ENCODE results near the gene STX4. TPM values are rescaled to one million over a fixed set of nuclear protein-coding genes. Genes with fewer than 3 reads are reported as not detected.

STX4 gene
- total RNA-seq, 2 experiments from 2014 or later: 60.0 to 75.6 TPM

- H3K4me1 Mint-ChIP-seq: peaks cover 10% of the 10 kb centered on the region
- CTCF ChIA-PET: interaction anchor here (1.6 kb wide), 1 partner anchor 107 kb away, joined by 3 read pairs; no protein-coding TSS in a partner anchor
- no peak for ATAC-seq
Measured at GRCh38 chr16:31088459-31089183, 55.3 kb downstream of the STX4 start, which contains the start of gene PRSS53. Gene PRSS53 (minus strand): TSS chr16:31088943. CDS start chr16:31088809, 134 bp downstream.

GRCh38 chr16:31089199-31089598 lies 55.8 kb downstream of the STX4 start:
- Mint-ChIP-seq H3K4me3 (no peak overlapping the region), H3K4me1 (peaks cover 13% of the 10 kb centered on the region), H3K27me3 (no peaks in the 10 kb centered on the region), H3K36me3 (peaks cover 6% of the 10 kb centered on the region), H3K27ac (no peak overlapping the region), H3K9me3 (ENCODE audit: low read depth) (no peaks in the 10 kb centered on the region)
- CTCF ChIA-PET: interaction anchor here (1.6 kb wide), 2 partner anchors 14 to 108 kb away, joined by 3 to 4 read pairs; no protein-coding TSS in a partner anchor
- DNase-seq: no peak
- no peak for ATAC-seq

More at GRCh38 chr16:31088459-31089183, 55.3 kb downstream of the STX4 start, which contains the start of gene PRSS53:
- DNase-seq: no peak
- no peak within 1 kb of the TSS for H3K27ac Mint-ChIP-seq
- H3K9me3 Mint-ChIP-seq (ENCODE audit: low read depth): no peaks in the 10 kb centered on the region
- H3K27me3 Mint-ChIP-seq: no peaks in the 10 kb centered on the region
- H3K36me3 Mint-ChIP-seq: peaks cover 6% of the 10 kb centered on the region
- H3K4me3 Mint-ChIP-seq: no peak within 1 kb of the TSS

Other genes starting within 250 kb of the STX4 start
- gene ZNF629, start 246.4 kb upstream of the STX4 start, total RNA-seq: 1 to 10 TPM; 1.6 to 2.5 TPM
- gene BCL7C, start 139.5 kb upstream of the STX4 start, total RNA-seq: 10 to 100 TPM; 25.6 to 26.8 TPM
- under 1 TPM; 0.35 to 0.47 TPM for gene CTF1, start 136.9 kb upstream of the STX4 start, total RNA-seq
- 10 to 100 TPM; 26.1 to 29.2 TPM for gene FBXL19, start 110.0 kb upstream of the STX4 start, total RNA-seq
- gene ORAI3, start 84.5 kb upstream of the STX4 start, total RNA-seq: 10 to 100 TPM; 19.5 to 20.5 TPM
- gene SETD1A, start 75.8 kb upstream of the STX4 start, total RNA-seq: 10 to 100 TPM; 23.9 to 26.4 TPM
- 1 to 10 TPM; 6.6 to 9.7 TPM for gene HSD3B7, start 48.4 kb upstream of the STX4 start, total RNA-seq
- 1 to 10 TPM; 3.5 to 3.6 TPM for gene STX1B, start 22.9 kb upstream of the STX4 start, total RNA-seq
- gene ZNF668, start 40.7 kb downstream of the STX4 start, total RNA-seq: 10 to 100 TPM; 18.0 to 20.5 TPM
- 10 to 100 TPM; 31.8 to 37.7 TPM for gene ZNF646, start 40.9 kb downstream of the STX4 start, total RNA-seq
- gene PRSS53, start 55.4 kb downstream of the STX4 start, total RNA-seq: 1 to 10 TPM; 5.3 to 6.6 TPM
- gene VKORC1, start 61.2 kb downstream of the STX4 start, total RNA-seq: 10 to 100 TPM; 66.3 to 68.9 TPM
- 10 to 100 TPM; 34.7 to 35.4 TPM for gene BCKDK, start 74.8 kb downstream of the STX4 start, total RNA-seq
- 10 to 100 TPM; 54.8 to 56.1 TPM for gene KAT8, start 84.1 kb downstream of the STX4 start, total RNA-seq
- not detected for gene PRSS8, start 102.2 kb downstream of the STX4 start, total RNA-seq
- under 1 TPM; 0.59 to 0.96 TPM for gene PRSS36, start 116.5 kb downstream of the STX4 start, total RNA-seq
- 100 to 1,000 TPM; 514 to 619 TPM for gene FUS, start 146.6 kb downstream of the STX4 start, total RNA-seq
- gene PYCARD, start 169.2 kb downstream of the STX4 start, total RNA-seq: 10 to 100 TPM; 55.4 to 99.1 TPM
- gene TRIM72, start 180.6 kb downstream of the STX4 start, total RNA-seq: not detected
- gene PYDC1, start 183.6 kb downstream of the STX4 start, total RNA-seq: not detected
- gene ITGAM, start 226.4 kb downstream of the STX4 start, total RNA-seq: 10 to 100 TPM in 1 of 2 experiments, 1 to 10 TPM in 1; 8.0 to 24.1 TPM